ENCODE measurements around the gene BTBD2.

Gene BTBD2

GRCh38 chr19:2042485-2043250 lies 27.2 kb upstream of the BTBD2 start:
- FAIRE-seq (no peak), DNase-seq (ENCODE audit: insufficient read length) (no peak)
- no peak for TF ChIP-seq POLR2A (IDR thresholded peaks at IDR 0.05; ENCODE audit: low read depth, low read length)
- peak; percentile 51; the same call in 1 of the 2 replicates for TF ChIP-seq POLR2AphosphoS5 (IDR thresholded peaks at IDR 0.05; ENCODE audit: low read depth, low read length)

DNA sequence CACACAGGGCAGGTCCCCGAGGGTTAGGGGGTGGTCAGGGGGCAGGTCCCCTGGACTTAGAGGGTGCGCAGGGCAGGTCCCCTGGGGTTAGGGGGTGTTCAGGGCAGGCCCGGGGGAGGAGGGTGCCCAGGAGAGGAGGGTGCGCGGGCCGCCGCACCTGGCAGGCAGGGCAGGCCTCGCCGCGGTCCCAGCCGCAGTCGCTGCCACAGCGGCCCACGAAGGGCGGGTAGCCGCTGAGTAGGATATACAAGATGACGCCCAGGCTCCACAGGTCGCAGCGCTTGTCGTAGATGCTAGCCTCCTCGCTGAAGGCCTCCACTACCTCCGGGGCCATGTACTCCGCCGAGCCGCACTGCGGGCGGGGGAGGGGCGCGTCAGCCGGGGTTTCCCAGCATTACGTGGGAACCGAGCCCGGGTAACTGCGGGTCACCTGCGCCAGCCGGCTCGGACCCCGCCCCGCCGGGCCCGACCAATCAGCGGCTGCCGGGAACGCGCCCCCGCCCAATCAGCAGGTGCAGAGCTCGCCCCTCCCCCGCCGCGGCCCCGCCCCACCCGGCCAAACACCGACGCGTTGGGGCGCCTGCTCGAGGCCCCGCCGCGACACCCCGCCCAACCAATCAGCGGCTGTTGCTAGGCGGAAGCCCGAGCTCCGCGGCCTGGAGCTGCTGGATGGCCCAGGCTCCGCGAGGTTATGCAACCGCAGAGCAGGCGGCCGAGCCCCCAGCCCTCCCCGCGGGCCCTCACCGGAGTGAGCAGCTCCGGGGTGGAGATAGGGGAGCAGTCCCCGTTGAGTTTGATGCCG lies 26.4 kb upstream of the BTBD2 start:
- FAIRE-seq (peak; percentile 99), DNase-seq (ENCODE audit: insufficient read length) (peak; percentile 99)
- TF ChIP-seq POLR2AphosphoS5 (IDR thresholded peaks at IDR 0.05; ENCODE audit: low read depth, low read length) (peak; percentile 57; the same call in 1 of the 2 replicates), POLR2A (IDR thresholded peaks at IDR 0.05; ENCODE audit: low read depth, low read length) (peak; percentile 73), TAF1 (IDR thresholded peaks at IDR 0.05; ENCODE audit: borderline replicate concordance, low read depth, low read length) (peak; percentile 49; the same call in 1 of the 2 replicates)

GRCh38 chr19:2041433-2041682 lies 25.8 kb upstream of the BTBD2 start:
- no peak for FAIRE-seq
- no peak for DNase-seq (ENCODE audit: insufficient read length)
- TF ChIP-seq POLR2A (IDR thresholded peaks at IDR 0.05; ENCODE audit: low read depth, low read length), result no peak
- no peak for TF ChIP-seq TAF1 (IDR thresholded peaks at IDR 0.05; ENCODE audit: borderline replicate concordance, low read depth, low read length)
- no peak for TF ChIP-seq POLR2AphosphoS5 (IDR thresholded peaks at IDR 0.05; ENCODE audit: low read depth, low read length)

DNA sequence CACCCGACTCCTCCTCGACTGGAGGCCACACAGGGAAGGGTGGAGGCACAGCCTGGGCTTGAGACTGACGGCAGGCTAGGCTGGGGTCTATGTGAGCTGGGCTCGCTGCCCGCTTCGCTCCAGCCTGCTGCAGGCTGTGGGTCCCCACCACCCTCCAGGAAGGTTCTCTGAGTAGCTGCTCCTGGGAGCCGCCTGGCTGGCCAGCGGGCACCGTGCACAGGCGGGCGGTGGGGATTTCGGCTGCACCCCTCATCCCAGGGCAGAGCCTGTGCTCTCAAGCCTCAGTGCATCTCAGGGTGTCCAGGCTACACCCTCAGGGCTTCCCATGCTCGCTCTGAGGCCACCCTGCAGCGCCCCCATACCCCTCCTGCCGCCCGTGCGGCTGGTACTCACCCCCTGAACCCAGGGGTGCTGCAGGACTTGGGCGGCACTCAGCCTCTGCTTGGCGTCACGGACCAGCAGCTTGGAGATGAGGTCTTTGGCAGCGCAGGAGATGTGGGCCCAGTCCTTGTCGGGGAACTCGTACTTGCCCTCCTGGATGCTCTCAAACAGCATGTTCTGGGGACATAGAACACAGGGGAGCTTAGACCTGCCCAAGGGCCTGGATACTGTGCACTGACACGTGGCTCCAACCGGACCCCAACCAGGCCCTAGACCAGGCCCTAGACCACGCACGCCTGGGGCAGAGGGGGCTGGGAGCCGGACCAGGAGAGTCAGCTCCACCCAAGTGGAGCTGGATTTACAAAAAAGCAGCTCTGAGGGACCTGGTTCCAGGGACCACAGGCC lies 25.3 kb upstream of the BTBD2 start:
- FAIRE-seq, result no peak
- TF ChIP-seq TAF1 (IDR thresholded peaks at IDR 0.05; ENCODE audit: borderline replicate concordance, low read depth, low read length) (no peak), POLR2AphosphoS5 (IDR thresholded peaks at IDR 0.05; ENCODE audit: low read depth, low read length) (peak; percentile 24; the same call in 1 of the 2 replicates)
- DNase-seq (ENCODE audit: insufficient read length), result no peak

DNA sequence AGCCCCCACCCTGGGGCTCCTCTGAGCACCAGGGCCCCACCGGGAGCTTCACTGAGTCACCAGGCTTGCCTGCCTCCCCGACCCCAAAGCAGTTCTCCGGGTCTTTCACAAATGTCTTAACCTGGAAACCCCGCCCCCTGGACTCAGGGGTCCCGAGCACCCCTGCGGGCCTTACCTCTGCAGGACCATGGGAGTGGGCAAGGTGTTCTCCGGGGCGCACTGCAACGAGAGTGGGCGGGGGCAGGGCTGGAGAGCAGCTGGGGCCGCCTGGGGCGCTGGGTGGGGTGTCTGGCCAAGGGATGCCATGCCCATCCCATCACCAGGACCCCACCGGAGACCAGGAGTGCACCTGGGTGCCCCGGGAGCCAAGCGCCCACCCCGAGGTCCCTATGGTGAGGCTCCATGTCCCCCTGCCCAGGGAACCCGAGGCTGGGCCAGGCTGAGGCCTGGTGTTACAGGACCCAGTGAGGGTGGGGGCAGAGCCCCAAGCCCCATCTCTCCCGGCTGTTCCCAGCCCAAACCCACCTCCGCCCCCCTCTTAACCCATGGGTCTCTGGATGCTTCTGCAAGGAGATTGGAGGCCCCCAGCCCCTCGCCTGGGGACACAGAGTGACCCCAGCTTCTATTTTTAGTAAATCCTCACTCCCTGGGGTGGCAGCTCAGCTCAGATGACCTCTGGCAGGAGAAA lies 24.6 kb upstream of the BTBD2 start:
- TF ChIP-seq POLR2AphosphoS5 (IDR thresholded peaks at IDR 0.05; ENCODE audit: low read depth, low read length) (no peak), TAF1 (IDR thresholded peaks at IDR 0.05; ENCODE audit: borderline replicate concordance, low read depth, low read length) (no peak)
- DNase-seq (ENCODE audit: insufficient read length), result no peak
- no peak for FAIRE-seq

DNA sequence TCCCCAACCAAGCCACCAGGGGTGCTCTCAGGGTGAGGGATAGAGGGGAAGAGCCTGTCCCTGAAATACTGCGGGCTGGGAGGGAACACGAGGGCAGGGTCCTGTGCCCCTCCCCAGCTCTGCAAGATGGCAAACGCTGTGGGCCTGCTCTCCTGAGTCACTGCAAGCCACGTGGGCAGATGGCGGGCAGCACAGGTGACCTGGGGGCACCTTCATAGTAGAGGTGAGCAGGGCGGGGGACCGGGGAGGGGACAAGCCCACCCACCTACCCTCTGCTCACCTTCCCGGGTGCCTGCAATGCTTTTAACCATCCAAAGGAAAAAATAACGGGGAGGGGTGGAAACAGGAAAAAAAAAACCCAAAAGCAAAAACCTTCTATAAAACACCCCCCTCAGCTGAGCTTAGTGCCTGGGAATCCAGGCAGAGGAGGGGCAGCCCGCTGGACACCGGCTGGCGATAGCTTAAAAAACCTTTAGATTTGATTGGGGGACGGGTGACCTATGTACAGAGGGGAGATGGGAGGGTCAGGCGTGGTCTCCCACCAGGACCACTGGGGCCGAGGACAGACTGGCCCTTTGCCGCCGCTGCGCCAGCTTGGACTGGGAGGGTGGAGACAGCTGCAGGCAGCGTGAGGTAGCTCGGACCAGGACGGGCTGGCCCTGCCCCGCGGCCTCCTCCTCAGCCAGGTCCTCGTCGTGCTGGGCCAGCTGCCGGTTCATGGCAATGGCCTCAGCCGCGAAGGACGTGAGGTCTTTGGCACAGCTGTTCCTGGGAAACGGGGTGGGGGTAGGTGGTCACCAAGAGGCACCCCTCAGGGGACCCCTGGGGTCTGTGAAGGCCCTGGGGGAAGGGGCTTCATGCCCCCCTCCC lies 23.8 kb upstream of the BTBD2 start:
- DNase-seq (ENCODE audit: insufficient read length) (no peak), FAIRE-seq (no peak)
- TF ChIP-seq POLR2A (IDR thresholded peaks at IDR 0.05; ENCODE audit: low read depth, low read length) (no peak), POLR2AphosphoS5 (IDR thresholded peaks at IDR 0.05; ENCODE audit: low read depth, low read length) (peak; percentile 10; the same call in 1 of the 2 replicates), TAF1 (IDR thresholded peaks at IDR 0.05; ENCODE audit: borderline replicate concordance, low read depth, low read length) (no peak)

DNA sequence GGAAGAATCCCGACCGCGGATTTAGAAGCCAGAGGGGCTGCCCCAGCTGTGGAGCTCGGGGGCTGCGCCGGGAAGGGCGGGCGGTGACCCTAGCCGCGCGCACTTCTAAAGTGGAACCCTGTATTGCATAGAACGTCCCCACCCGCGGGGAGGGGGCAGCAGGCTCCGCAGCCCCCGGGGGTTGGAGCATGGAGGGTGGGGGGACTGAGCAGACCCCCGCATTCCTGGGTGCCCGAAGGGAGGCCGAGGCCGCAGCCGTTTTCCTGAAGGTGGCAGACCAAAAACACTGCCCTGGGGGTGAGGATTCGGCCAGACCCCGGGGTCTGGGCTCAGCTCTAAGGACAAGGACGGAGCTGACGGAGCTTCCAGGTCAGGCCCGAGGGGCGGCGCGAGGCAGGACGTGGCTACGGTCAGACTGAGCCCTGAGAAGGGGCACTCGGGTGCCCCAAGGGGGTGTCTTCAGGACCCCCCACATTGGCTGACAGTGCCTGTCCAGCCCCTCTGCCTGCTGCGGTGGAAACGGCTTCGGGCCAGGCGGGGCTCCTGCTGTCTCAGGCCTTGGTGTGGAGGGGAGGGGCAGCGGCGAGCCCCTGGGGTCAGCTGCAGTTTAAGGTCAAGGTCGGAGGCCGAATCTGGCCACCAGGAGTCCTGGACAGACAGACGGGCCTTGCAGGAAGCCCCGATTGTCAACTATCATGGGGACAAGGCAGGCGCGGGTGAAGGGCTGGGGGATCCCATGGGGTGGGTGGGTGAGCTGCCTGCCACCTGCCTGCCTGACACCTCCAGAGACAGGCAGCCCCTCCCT lies 23.0 kb upstream of the BTBD2 start:
- no peak for DNase-seq (ENCODE audit: insufficient read length)
- no peak for FAIRE-seq
- TF ChIP-seq TAF1 (IDR thresholded peaks at IDR 0.05; ENCODE audit: borderline replicate concordance, low read depth, low read length), result no peak
- no peak for TF ChIP-seq POLR2AphosphoS5 (IDR thresholded peaks at IDR 0.05; ENCODE audit: low read depth, low read length)
- no peak for TF ChIP-seq POLR2A (IDR thresholded peaks at IDR 0.05; ENCODE audit: low read depth, low read length)

DNA sequence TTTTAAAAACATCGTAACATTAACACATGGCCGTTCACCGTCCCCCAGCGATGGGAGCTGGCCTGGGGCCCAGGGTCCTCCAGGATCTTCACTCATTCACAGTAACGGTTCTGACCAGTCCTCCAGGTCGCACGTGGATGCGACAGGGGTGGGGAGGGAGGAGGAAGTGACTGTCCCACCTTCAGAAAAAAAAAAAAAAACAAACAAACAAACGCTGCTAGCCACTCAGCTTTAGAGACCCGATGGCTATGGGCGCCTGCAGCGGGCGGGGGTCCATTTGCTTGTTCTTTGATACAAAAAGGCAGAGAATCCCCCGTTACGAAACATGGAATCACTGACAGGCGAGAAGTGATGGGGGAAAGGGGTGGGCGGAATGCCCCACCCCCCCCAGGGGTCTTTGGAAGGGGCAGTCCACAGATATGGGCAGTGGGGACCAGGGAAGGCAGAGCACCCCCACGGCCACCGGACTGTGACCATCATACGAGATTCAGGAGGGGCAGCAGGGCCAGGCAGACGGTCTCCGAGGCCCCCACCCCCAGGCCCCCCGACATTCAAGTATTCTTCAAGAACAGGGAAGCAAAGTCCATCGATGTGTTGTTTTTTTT lies 22.2 kb upstream of the BTBD2 start:
- TF ChIP-seq POLR2AphosphoS5 (IDR thresholded peaks at IDR 0.05; ENCODE audit: low read depth, low read length), result no peak; the same call in 1 of the 2 replicates
- no peak for TF ChIP-seq POLR2A (IDR thresholded peaks at IDR 0.05; ENCODE audit: low read depth, low read length)
- TF ChIP-seq TAF1 (IDR thresholded peaks at IDR 0.05; ENCODE audit: borderline replicate concordance, low read depth, low read length), result no peak
- FAIRE-seq (no peak), DNase-seq (ENCODE audit: insufficient read length) (no peak)

GRCh38 chr19:2036424-2036823 lies 20.9 kb upstream of the BTBD2 start:
- no peak for FAIRE-seq
- no peak for DNase-seq (ENCODE audit: insufficient read length)
- no peak for TF ChIP-seq POLR2A (IDR thresholded peaks at IDR 0.05; ENCODE audit: low read depth, low read length)
- TF ChIP-seq TAF1 (IDR thresholded peaks at IDR 0.05; ENCODE audit: borderline replicate concordance, low read depth, low read length), result no peak
- TF ChIP-seq POLR2AphosphoS5 (IDR thresholded peaks at IDR 0.05; ENCODE audit: low read depth, low read length), result no peak
